HUES6 (cell line): Measurements from ENCODE around the gene STIM2.

Source experiments
- H3K27ac ChIP-seq: 2 replicates; pipeline ENCODE4 v1.7.0; 2013; ENCODE audit warnings: low read depth, mild to moderate bottlenecking, low read length, inconsistent platforms
- H3K27me3 ChIP-seq: 2 replicates; pipeline ENCODE4 v1.6.1; 2013; ENCODE audit warnings: low read length; ENCODE audit not compliant: control insufficient read depth, insufficient read depth
- H3K36me3 ChIP-seq: 2 replicates; pipeline ENCODE4 v1.6.1; 2013; ENCODE audit warnings: low read length; ENCODE audit not compliant: control insufficient read depth, insufficient read depth
- H3K4me1 ChIP-seq: 2 replicates; pipeline ENCODE4 v1.6.1; 2013; ENCODE audit warnings: low read length; ENCODE audit not compliant: control insufficient read depth, insufficient read depth
- H3K4me3 ChIP-seq: 2 replicates; pipeline ENCODE4 v1.5.1; 2013; ENCODE audit warnings: low read depth, low read length
- H3K9ac ChIP-seq: one replicate; pipeline ENCODE4 v1.6.1; 2013; ENCODE audit warnings: mild to moderate bottlenecking, low read length
- H3K9me3 ChIP-seq: 2 replicates; pipeline ENCODE4 v1.6.1; 2013; ENCODE audit warnings: low read depth, low read length; ENCODE audit not compliant: control insufficient read depth, insufficient read depth

Gene STIM2

DNA sequence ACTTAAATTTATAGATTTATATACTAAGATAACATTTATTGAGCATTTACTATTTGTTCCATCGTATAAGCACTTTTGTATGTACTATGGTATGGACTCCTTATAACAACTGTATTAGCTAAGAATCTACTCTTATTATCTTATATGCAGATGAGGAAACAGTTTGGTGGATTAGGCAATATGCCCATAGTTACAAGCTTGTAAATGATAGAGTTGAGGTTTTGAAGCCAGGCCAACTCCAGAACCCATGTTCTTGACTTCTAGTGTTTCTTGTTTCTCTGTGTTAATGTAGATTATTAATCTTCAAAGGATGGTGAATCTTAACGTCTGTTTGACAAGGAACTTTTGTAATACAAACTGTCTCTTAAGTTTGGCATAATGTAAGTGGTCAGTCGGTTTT is 71.3 kb downstream of the STIM2 start:
- Histone ChIP-seq H3K9ac (no peak overlapping the region), H3K4me1 (peaks cover 4% of the 10 kb centered on the region; the same call in 1 of the 2 replicates), H3K27ac (no peak overlapping the region), H3K4me3 (no peak overlapping the region), H3K36me3 (no peaks in the 10 kb centered on the region), H3K9me3 (no peaks in the 10 kb centered on the region), H3K27me3 (no peaks in the 10 kb centered on the region)

DNA sequence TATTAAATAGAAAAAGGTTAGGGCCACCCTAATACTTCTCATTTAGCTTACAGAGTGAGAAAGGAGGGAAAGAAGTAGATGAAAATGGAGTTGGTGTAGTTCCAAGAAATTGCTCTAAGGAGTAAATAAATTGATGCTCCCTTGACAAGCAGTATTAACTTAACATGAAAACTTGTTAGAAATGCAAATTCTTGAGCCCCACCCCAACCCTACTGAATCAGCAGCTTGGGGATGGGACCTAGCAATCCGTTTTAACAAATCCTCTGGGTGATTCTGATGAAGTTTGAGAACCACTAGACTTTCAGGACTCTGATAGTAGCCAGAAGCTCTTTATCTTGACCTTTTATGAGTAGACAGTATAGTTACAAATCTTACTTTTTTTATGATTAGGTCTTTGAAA is 74.8 kb downstream of the STIM2 start:
- Histone ChIP-seq H3K4me3 (no peak overlapping the region), H3K4me1 (peaks cover 8% of the 10 kb centered on the region; the same call in 1 of the 2 replicates), H3K9ac (no peak overlapping the region), H3K36me3 (no peaks in the 10 kb centered on the region), H3K9me3 (no peaks in the 10 kb centered on the region), H3K27me3 (no peaks in the 10 kb centered on the region), H3K27ac (no peak overlapping the region)

DNA sequence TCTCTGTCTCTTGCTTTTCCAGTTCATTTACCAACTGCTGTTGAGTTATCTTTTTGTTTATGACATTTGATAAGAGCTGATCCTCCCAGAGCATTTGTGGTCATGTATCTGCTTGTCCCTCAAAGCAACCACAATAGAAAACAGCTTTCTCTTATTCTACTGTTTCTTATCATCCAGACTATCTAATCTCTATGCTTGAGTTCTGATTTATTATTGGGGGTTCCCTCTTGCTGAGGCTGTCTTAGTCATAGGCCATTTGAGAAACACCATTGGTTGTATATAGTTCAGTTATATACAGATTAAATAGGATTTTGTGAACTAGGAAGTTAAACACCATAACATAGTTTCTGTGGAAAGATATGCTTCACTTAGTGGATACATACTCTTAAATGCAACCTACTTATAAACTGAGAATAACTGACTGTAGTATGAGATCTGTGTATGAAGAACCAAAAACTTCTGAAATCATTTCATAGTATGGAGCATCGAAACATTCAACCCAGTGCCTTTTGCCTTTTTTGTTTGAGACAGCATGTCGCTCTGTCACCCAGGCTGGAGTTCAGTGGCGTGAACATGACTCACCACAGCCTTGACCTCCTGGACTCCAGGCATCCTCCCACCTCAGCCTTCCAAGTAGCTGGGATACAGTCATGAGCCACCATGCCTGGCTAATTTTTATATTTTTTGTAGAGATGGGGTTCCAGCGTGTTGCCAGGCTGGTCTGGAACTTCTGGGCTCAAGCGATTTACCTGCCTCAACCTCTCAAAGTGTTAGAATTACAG is 75.8 kb downstream of the STIM2 start:
- Histone ChIP-seq H3K27me3 (no peaks in the 10 kb centered on the region), H3K9ac (no peak overlapping the region), H3K9me3 (no peaks in the 10 kb centered on the region), H3K4me3 (no peak overlapping the region), H3K27ac (no peak overlapping the region), H3K4me1 (peaks cover 13% of the 10 kb centered on the region), H3K36me3 (no peaks in the 10 kb centered on the region)

DNA sequence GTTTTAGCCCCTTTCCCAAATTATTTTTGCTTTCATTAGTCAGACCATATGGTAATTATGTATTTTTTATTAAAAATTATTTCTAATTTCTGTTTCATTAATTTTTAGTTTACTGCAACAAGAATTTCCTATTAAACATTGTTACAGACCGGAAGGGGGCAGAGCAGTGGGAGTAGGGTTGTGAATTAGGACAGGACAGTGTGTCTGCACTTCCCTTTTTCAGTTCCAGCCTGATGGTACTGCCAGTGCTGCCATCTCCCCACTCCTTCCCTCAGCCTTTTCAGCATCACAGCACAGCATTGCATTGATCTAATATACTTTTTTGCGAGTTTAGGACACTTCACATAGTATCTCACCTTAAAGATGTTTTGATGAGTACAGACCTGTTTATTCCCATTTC is 76.5 kb downstream of the STIM2 start:
- Histone ChIP-seq H3K4me1 (peaks cover 13% of the 10 kb centered on the region), H3K4me3 (no peak overlapping the region), H3K9ac (no peak overlapping the region), H3K27ac (no peak overlapping the region), H3K9me3 (no peaks in the 10 kb centered on the region), H3K36me3 (no peaks in the 10 kb centered on the region), H3K27me3 (no peaks in the 10 kb centered on the region)

DNA sequence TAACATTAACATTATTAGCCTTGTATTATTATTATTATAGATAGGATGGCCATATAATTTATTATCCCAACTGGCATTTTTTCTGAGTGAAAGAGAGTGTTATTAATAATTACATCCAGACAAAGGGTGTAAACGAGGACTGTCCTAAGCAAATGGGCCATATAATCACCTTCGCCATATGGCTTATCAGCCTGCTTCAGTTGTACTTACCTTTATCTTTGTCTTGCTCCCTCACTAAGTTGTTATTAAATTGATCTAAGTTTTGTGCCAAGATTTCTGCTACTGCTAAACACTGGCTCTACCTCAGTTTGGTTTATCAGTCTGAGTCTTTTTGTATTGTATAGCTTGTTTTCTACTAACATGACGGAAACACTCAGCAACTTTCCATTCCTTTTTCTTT is 76.9 kb downstream of the STIM2 start:
- H3K4me1 ChIP-seq = peaks cover 13% of the 10 kb centered on the region

DNA sequence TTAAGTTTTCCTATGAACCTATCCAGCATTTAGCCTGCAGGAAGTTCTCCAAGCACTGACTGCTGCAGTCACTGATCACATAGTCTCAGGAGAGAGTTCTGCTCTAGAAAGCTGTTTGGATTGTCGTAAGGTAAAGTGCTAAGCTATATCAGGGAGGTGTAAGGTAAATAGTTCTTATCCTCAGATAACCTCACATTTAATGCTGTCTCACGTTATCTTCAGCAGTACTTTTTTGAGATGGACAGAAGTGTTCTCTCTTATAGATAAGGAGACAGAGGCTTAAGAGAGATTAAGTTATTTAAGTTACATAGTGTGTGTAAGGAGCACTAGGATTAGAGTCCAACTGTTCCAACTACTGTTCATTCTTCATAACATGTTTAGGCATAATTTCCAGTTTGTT is 77.9 kb downstream of the STIM2 start:
- Histone ChIP-seq H3K9ac (no peak overlapping the region), H3K27me3 (no peaks in the 10 kb centered on the region), H3K4me3 (no peak overlapping the region), H3K9me3 (no peaks in the 10 kb centered on the region), H3K27ac (no peak overlapping the region), H3K36me3 (no peaks in the 10 kb centered on the region), H3K4me1 (peaks cover 13% of the 10 kb centered on the region)

More for the DNA sequence above, 76.9 kb downstream of the STIM2 start:
- Histone ChIP-seq H3K4me3 (no peak overlapping the region), H3K27ac (no peak overlapping the region), H3K27me3 (no peaks in the 10 kb centered on the region), H3K36me3 (no peaks in the 10 kb centered on the region), H3K9me3 (no peaks in the 10 kb centered on the region), H3K9ac (no peak overlapping the region)

DNA sequence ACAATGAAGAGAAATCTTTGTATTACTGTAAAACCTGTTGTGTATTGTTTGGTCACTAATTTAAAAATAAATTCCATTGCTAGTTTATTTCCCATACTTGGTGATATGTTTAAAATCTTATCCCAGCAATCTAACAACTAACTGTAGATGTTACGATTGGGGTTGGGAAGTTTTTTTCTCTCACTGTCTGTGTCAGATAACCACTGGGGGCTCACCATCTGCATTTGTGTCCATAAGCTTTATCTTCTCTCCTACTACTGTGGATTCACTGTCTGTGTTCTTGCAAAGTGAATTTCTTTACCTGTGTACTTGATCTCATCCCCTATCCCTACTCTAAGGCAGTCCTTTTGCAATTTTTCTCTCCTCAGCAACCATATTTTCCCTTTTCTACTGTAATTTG is 81.3 kb downstream of the STIM2 start:
- Histone ChIP-seq H3K27ac (no peak overlapping the region), H3K9me3 (no peaks in the 10 kb centered on the region), H3K36me3 (no peaks in the 10 kb centered on the region), H3K27me3 (no peaks in the 10 kb centered on the region), H3K4me3 (no peak overlapping the region), H3K9ac (no peak overlapping the region), H3K4me1 (peaks cover 8% of the 10 kb centered on the region)

DNA sequence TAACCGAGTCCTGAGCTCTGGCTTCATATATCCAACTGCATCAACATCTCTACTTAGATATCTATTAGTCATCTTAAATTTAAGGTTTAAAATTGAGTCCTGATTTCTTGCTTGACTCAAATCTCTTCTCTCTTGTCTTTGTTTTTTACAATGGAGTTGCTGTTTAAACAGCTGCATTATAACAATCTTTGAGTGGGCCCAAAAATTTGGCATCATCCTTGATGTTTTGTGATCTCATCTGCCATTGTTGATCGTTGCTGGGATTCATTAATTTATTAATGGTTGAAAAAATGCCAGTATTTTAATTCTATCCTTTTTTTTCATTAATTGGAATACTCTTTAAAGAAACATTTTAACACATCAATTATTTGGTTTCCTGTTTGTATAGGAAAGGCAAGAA is 82.2 kb downstream of the STIM2 start:
- no peak overlapping the region for H3K27ac ChIP-seq
- H3K4me1 ChIP-seq = peaks cover 8% of the 10 kb centered on the region
- H3K36me3 ChIP-seq = no peaks in the 10 kb centered on the region
- no peak overlapping the region for H3K4me3 ChIP-seq
- no peak overlapping the region for H3K9ac ChIP-seq
- H3K9me3 ChIP-seq = no peaks in the 10 kb centered on the region
- H3K27me3 ChIP-seq = no peaks in the 10 kb centered on the region

DNA sequence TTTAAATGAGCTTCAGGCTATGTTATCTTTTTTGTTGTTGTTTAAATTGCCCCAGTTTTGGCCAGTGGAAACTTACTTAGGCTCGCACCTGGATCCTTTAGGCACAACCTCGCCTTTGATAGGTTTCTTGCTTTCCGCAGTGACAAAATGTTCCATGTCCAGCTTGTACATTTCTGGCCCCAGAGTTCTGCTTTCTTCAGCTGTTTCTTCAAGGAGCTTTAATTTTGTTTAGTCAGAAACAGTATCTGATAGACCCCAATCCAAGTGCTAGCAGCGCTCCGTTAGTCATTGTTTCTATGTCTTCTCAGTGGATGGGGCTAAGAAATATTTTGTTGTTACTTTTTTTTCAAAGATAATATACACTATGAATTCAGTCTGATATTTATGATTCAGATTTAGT is 82.8 kb downstream of the STIM2 start:
- no peak overlapping the region for H3K27ac ChIP-seq
- H3K4me1 ChIP-seq = peaks cover 8% of the 10 kb centered on the region
- no peaks in the 10 kb centered on the region for H3K9me3 ChIP-seq
- H3K4me3 ChIP-seq = no peak overlapping the region
- H3K27me3 ChIP-seq = no peaks in the 10 kb centered on the region
- no peaks in the 10 kb centered on the region for H3K36me3 ChIP-seq
- H3K9ac ChIP-seq = no peak overlapping the region

DNA sequence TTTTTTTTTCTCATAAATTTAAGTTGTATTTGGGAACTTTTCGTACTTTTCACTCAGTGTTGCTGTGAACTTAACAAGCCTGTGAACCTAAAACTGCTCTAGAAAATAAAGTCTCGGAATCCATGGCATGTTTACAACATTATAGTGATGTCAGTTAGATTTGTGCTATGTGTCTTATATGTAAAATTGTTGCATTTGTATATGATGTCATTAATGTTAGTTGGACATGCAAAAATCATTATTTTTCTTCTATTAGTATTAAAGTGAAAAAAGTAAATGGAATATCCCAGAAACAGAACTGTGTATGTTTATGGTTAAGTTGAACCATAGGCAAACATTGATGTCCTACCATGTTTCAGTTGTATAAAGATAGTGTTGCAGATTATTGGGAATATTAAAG is 85.2 kb downstream of the STIM2 start:
- Histone ChIP-seq H3K4me1 (peaks cover 2% of the 10 kb centered on the region; the same call in 1 of the 2 replicates), H3K9me3 (peaks cover 5% of the 10 kb centered on the region; the same call in 1 of the 2 replicates), H3K36me3 (no peaks in the 10 kb centered on the region), H3K27ac (no peak overlapping the region), H3K4me3 (no peak overlapping the region), H3K9ac (no peak overlapping the region), H3K27me3 (no peaks in the 10 kb centered on the region)

DNA sequence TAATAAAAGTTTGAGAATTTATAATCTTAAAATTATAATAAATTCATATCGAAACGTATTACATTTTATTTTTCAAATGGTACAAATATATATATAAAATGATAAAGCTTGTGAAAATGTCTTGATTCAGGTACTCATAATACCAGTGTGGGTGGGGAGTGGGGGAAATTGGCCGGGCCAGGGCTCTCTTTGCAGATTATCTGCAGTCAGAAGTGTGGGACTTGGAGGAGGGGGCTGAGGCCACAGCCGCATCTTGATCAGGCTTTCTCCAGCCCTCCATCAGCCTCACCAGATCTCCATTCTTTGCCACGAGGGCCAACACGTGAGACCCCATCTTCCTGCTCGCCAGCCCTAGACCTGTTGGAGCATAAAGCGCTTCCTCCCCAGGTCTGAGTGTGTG is 86.7 kb downstream of the STIM2 start:
- Histone ChIP-seq H3K9me3 (peaks cover 5% of the 10 kb centered on the region; the same call in 1 of the 2 replicates), H3K27ac (no peak overlapping the region), H3K4me3 (no peak overlapping the region), H3K9ac (no peak overlapping the region), H3K4me1 (no peaks in the 10 kb centered on the region), H3K36me3 (no peaks in the 10 kb centered on the region), H3K27me3 (no peaks in the 10 kb centered on the region)
